ENCODE data around the gene PEX14. TPM values are rescaled to one million over a fixed set of nuclear protein-coding genes. Genes with fewer than 3 reads are reported as not detected.

PEX14 gene
- total and polyA plus RNA-seq, 10 of the 15 experiments (the other 5 are each of a cell fraction or from before 2014, with no cell fraction given): 1.4 to 23.2 (median 12.0) TPM

GRCh38 chr1:10494754-10495474, 20.2 kb downstream of the PEX14 start (continued):
- TF ChIP-seq ZNF592 (IDR thresholded peaks at IDR 0.05) (no peak; the same call in 1 of the 2 replicates), CHD4 (IDR thresholded peaks at IDR 0.05) (no peak), BRCA1 (IDR thresholded peaks at IDR 0.05; ENCODE audit: low read depth, low read length) (no peak), IRF5 (IDR thresholded peaks at IDR 0.05; ENCODE audit: borderline replicate concordance) (no peak), SIN3A (IDR thresholded peaks at IDR 0.05; ENCODE audit: low read depth, low read length) (peak; percentile 79), IRF3 (IDR thresholded peaks at IDR 0.05) (no peak), JUND (IDR thresholded peaks at IDR 0.05; ENCODE audit: low read depth, low read length) (no peak), FOS (IDR thresholded peaks at IDR 0.05; ENCODE audit: borderline replicate concordance, extremely low read depth, insufficient read length) (no peak), POLR2AphosphoS5 (IDR thresholded peaks at IDR 0.05; ENCODE audit: low read length) (no peak), YBX1 (IDR thresholded peaks at IDR 0.05) (no peak), NR2F1 (conservative IDR thresholded peaks at IDR 0.05) (peak; percentile 95), BCL11A (IDR thresholded peaks at IDR 0.05; ENCODE audit: low read depth, low read length) (no peak; the same call in 1 of the 2 replicates), ELK1 (IDR thresholded peaks at IDR 0.05; ENCODE audit: low read depth, low read length) (0 out of 2 replicates have a peak, but pooled peaks have one; percentile 40), CEBPZ (IDR thresholded peaks at IDR 0.05; ENCODE audit: low read depth, low read length) (no peak), LARP7 (IDR thresholded peaks at IDR 0.05) (peak; percentile 81), TCF7 (IDR thresholded peaks at IDR 0.05; ENCODE audit: borderline replicate concordance) (no peak), NFXL1 (IDR thresholded peaks at IDR 0.05; ENCODE audit: borderline replicate concordance) (no peak), TARDBP (IDR thresholded peaks at IDR 0.05; ENCODE audit: borderline replicate concordance) (no peak), YY1 (IDR thresholded peaks at IDR 0.05; ENCODE audit: low read depth, low read length) (peak; percentile 3; the same call in 1 of the 2 replicates), ZSCAN29 (IDR thresholded peaks at IDR 0.05) (no peak)
